Prostate gland (tissue), 2 donors: Measurements from ENCODE around the gene AKAP13.

Source experiments
- POLR2A ChIP-seq: fragments of 450-650 bp; IDR thresholded peaks from one replicate; pipeline ENCODE4 v1.6.1; 2016; ENCODE audit warnings: antibody characterized with exemption, mild to moderate bottlenecking
- TF ChIP-seq, protein P1 (sequence below), 4 experiments: fragments of 200-600 bp in 2 of 4; fragments of 450-650 bp in 2 of 4; sonication (generic) in 2 of 4; IDR thresholded peaks; 1 replicate in 3 of 4; 2 replicates in 1 of 4; pipeline ENCODE4 v1.5.1; 2016 to 2019; ENCODE audit warnings: antibody characterized with exemption in 4 of 4, mild to moderate bottlenecking in 2 of 4, moderate library complexity in 2 of 4

DNA sequence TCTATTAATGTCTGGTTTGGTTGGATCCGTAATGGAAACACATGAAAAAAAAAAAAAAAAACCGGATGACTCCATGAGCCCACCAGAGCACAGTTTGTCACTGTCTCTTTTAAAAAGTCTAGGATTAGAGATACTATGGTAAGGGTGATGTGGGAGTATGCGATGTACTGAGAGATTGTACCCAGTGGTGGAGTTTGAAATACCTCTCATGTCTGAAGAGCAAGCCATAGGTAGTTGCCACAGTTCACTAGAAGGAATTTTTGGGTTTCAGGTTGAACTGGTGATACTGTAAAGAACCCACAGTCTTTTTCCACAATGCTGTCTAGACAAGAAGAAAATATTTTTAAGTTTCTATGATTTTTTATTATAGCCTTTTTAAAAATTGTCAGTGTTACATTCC, 281.5 kb downstream of the AKAP13 start:
- TF ChIP-seq POLR2A, result no peak
- TF ChIP-seq, protein P1, sequence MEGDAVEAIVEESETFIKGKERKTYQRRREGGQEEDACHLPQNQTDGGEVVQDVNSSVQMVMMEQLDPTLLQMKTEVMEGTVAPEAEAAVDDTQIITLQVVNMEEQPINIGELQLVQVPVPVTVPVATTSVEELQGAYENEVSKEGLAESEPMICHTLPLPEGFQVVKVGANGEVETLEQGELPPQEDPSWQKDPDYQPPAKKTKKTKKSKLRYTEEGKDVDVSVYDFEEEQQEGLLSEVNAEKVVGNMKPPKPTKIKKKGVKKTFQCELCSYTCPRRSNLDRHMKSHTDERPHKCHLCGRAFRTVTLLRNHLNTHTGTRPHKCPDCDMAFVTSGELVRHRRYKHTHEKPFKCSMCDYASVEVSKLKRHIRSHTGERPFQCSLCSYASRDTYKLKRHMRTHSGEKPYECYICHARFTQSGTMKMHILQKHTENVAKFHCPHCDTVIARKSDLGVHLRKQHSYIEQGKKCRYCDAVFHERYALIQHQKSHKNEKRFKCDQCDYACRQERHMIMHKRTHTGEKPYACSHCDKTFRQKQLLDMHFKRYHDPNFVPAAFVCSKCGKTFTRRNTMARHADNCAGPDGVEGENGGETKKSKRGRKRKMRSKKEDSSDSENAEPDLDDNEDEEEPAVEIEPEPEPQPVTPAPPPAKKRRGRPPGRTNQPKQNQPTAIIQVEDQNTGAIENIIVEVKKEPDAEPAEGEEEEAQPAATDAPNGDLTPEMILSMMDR (IDR thresholded peaks at IDR 0.05), result no peak
